Measurements from ENCODE around the gene PTPRT. TPM values are rescaled to one million over a fixed set of nuclear protein-coding genes. Genes with fewer than 3 reads are reported as not detected.

Gene PTPRT
- total RNA-seq, 1 donor from 2014 or later = not detected

DNA sequence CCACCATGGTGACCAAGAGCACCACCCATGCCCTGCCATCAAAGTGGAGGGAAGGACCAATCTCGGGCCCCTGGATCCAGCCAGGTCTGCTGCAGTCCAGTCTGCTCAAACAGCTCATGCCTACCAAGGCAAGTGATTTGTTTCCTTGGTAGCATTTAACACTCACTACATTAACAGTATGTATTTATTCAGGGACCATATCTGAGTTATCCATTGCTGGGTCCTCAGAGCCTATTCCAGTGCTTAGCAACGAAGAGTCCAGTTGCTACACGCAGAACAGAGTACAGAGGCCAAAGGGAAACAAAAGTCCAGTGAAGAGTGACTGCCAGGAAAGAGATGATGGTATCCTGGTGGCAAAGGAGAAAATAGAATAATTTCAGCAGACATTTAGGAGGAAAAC is 352.2 kb downstream of the PTPRT start:
- Mint-ChIP-seq H3K27me3 (ENCODE audit: low read depth) (no peaks in the 10 kb centered on the region), H3K9me3 (peaks cover 15% of the 10 kb centered on the region), H3K27ac (no peak overlapping the region), H3K4me1 (ENCODE audit: low read depth) (no peaks in the 10 kb centered on the region), H3K4me3 (ENCODE audit: low read depth) (no peak overlapping the region), H3K36me3 (ENCODE audit: low read depth) (no peaks in the 10 kb centered on the region)
- intact Hi-C loops (cut with micrococcal nuclease) = no loop called here
- no peak for DNase-seq (ENCODE audit: low spot score)

DNA sequence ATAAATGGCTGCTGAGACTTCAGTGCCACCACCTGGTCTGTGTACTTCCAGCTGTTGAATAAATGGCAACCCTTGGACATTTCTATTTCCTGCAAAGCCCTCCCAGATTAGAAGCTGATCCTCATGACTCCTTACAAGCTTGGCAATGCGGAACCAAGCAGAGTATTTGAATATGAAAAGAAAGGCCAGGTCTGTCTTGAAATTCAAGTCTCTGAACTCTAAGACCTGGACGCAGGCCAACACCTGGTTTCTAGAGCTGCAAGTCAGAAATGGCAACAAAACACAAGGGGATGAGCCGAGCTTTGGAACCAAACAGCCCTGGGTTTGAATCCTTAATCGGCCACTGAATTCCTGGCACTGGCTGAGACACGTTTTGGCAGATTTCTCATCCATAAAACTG is 353.4 kb downstream of the PTPRT start:
- Mint-ChIP-seq H3K27me3 (ENCODE audit: low read depth) (no peaks in the 10 kb centered on the region), H3K36me3 (ENCODE audit: low read depth) (no peaks in the 10 kb centered on the region), H3K9me3 (peaks cover 15% of the 10 kb centered on the region), H3K4me1 (ENCODE audit: low read depth) (no peaks in the 10 kb centered on the region), H3K27ac (no peak overlapping the region), H3K4me3 (ENCODE audit: low read depth) (no peak overlapping the region)
- DNase-seq (ENCODE audit: low spot score) = no peak
- intact Hi-C loops (cut with micrococcal nuclease) = no loop called here

DNA sequence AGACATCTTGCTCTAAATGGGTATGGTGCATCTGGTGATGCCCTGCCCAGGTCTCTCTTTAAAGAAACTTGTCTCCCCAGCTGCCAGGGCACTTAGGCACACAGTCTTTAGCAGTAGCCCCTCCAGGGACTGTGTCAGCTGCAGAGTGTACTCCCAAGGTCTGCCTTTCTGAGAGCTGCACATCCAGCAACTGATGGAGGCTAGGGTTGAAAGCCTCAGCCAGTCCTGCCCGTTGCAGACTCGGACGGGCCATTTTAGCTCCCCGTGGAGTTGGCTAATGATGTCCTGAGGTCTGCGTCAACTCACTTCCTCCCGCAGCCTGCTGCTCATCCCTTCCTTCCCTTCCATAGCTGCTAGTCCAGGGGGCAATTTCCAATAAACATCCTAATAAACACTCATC is 381.8 kb downstream of the PTPRT start:
- intact Hi-C loops (cut with micrococcal nuclease) = no loop called here
- Mint-ChIP-seq H3K4me1 (ENCODE audit: low read depth) (no peaks in the 10 kb centered on the region), H3K27me3 (ENCODE audit: low read depth) (no peaks in the 10 kb centered on the region)

DNA sequence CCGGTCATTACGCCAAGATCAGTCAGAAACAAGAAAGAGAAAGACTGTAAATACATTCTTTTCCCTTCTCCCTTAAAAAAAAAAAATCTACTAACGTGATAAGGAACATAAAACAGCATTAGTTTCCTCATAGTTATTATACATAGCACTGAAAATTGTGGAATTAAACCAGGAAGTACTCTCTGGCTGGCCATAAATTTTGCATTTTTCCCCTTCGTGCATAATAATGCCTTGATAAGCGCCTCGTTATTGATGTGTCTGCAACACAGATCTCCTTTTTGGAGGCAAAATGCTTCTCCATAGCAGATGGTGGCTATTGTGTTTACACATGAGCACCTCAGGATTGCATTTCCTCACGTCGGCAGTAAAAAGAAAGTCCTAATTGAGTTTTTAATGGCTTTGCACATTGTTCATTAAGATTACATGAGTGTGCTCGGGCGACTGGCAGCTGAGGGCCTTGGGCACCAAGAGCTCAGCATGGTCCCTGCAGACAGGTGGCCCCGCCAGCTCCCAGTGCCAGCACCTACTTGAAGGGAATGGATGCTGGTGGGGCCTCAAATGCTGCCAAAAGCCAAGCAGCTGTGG is 394.5 kb downstream of the PTPRT start:
- intact Hi-C loops (cut with micrococcal nuclease) = no loop called here
- H3K36me3 Mint-ChIP-seq (ENCODE audit: low read depth) = no peaks in the 10 kb centered on the region
- H3K9me3 Mint-ChIP-seq = peaks cover 11% of the 10 kb centered on the region
- no peaks in the 10 kb centered on the region for H3K4me1 Mint-ChIP-seq (ENCODE audit: low read depth)
- no peaks in the 10 kb centered on the region for H3K27me3 Mint-ChIP-seq (ENCODE audit: low read depth)
- no peak for DNase-seq (ENCODE audit: low spot score)
- H3K4me3 Mint-ChIP-seq (ENCODE audit: low read depth) = no peak overlapping the region
- H3K27ac Mint-ChIP-seq = no peak overlapping the region

More for the DNA sequence above, 381.8 kb downstream of the PTPRT start:
- no peaks in the 10 kb centered on the region for H3K36me3 Mint-ChIP-seq (ENCODE audit: low read depth)
- no peak overlapping the region for H3K4me3 Mint-ChIP-seq (ENCODE audit: low read depth)
- H3K9me3 Mint-ChIP-seq = peaks cover 18% of the 10 kb centered on the region
- no peak overlapping the region for H3K27ac Mint-ChIP-seq
- DNase-seq (ENCODE audit: low spot score) = no peak

DNA sequence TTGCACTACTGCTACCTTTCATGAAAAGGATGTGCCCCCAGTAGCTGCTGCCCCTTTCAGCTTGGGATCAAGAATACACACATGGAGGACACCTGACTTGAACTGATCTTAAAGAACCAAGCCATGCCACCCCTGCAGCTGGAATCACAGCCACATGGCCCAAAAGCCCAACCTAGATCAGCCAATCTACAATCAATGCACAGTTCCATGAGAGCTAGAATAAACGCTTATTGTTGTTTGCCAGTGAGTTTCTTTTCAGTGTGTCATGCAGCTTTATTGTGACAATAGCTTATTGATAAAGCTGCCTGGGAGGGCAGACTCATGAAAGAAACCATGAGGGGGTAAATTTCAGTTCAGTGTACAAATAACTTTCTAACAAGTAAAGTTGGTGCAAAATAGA is 397.7 kb downstream of the PTPRT start:
- Mint-ChIP-seq H3K27ac (no peak overlapping the region), H3K27me3 (ENCODE audit: low read depth) (no peaks in the 10 kb centered on the region)
- intact Hi-C loops (cut with micrococcal nuclease) = no loop called here

DNA sequence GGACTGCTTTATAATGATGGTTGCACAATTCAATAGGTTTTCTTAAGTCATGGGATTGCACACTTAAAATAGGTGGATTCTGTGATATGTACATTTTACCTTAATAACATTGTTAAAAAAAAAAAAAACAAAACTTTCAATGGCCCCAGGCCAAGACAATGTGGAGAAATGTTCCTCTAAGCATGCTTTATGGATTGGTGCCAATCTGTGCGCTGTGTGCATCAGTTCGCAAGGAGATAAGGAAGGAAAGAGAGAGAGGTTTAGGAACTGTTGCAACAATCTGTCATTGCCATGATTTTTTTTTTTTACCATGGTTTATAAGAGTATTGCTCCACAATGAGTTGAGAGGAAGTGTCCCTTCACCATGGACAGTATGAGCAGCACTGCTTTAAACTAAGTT is 399.6 kb downstream of the PTPRT start:
- peaks cover 8% of the 10 kb centered on the region for H3K9me3 Mint-ChIP-seq
- H3K4me1 Mint-ChIP-seq (ENCODE audit: low read depth) = no peaks in the 10 kb centered on the region

More for the DNA sequence above, 397.7 kb downstream of the PTPRT start:
- Mint-ChIP-seq H3K36me3 (ENCODE audit: low read depth) (no peaks in the 10 kb centered on the region), H3K4me3 (ENCODE audit: low read depth) (no peak overlapping the region), H3K9me3 (peaks cover 6% of the 10 kb centered on the region), H3K4me1 (ENCODE audit: low read depth) (no peaks in the 10 kb centered on the region)
- DNase-seq (ENCODE audit: low spot score) = no peak

DNA sequence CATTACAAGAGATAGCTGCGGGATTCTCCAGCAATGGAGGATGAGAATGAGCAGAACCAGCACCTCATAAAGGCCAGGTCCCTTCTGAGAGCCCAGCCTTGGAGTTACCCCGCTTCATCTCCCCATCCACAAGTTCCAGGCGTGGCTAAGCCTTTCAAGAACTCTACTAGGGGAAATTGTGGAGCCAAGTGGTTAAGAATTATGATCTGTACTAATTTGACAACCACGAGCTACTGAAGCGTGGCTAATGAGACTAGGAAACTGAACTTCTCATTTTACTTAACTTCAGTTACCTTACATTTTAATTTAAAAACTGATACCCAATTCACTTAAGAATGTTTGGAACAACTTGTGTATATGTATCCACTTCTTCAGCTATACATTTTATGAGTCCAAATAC is 401.0 kb downstream of the PTPRT start:
- Mint-ChIP-seq H3K27me3 (ENCODE audit: low read depth) (no peaks in the 10 kb centered on the region), H3K4me1 (ENCODE audit: low read depth) (no peaks in the 10 kb centered on the region), H3K4me3 (ENCODE audit: low read depth) (no peak overlapping the region), H3K27ac (no peak overlapping the region), H3K9me3 (peaks cover 8% of the 10 kb centered on the region), H3K36me3 (ENCODE audit: low read depth) (no peaks in the 10 kb centered on the region)
- no peak for DNase-seq (ENCODE audit: low spot score)
- intact Hi-C loops (cut with micrococcal nuclease) = no loop called here

More for the DNA sequence above, 399.6 kb downstream of the PTPRT start:
- Mint-ChIP-seq H3K27me3 (ENCODE audit: low read depth) (no peaks in the 10 kb centered on the region), H3K36me3 (ENCODE audit: low read depth) (no peaks in the 10 kb centered on the region), H3K4me3 (ENCODE audit: low read depth) (no peak overlapping the region), H3K27ac (no peak overlapping the region)
- DNase-seq (ENCODE audit: low spot score) = no peak
- intact Hi-C loops (cut with micrococcal nuclease) = no loop called here

DNA sequence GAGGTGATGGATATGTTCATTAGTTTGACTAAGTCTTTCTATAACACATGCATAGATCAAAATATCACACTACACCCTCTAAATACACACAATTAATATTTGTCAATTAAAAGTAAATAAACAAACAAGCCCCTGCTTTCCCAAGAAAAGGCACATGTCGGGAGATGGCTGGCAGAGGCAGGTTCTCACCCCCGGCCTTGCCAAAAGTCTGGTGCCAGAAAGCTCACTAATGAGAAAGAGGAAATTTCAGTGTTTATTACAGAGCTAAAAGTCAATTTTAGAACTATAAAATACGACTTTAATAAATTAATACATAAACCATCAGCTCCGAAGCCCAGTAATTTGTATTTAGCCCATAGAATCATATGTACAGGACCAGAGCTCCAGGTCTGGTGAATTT is 404.7 kb downstream of the PTPRT start:
- H3K4me1 Mint-ChIP-seq (ENCODE audit: low read depth) = no peaks in the 10 kb centered on the region
- no peak for DNase-seq (ENCODE audit: low spot score)
- H3K27ac Mint-ChIP-seq = no peak overlapping the region
- H3K27me3 Mint-ChIP-seq (ENCODE audit: low read depth) = no peaks in the 10 kb centered on the region
- peaks cover 12% of the 10 kb centered on the region for H3K9me3 Mint-ChIP-seq
- H3K36me3 Mint-ChIP-seq (ENCODE audit: low read depth) = no peaks in the 10 kb centered on the region
- H3K4me3 Mint-ChIP-seq (ENCODE audit: low read depth) = no peak overlapping the region
- intact Hi-C loops (cut with micrococcal nuclease) = no loop called here

DNA sequence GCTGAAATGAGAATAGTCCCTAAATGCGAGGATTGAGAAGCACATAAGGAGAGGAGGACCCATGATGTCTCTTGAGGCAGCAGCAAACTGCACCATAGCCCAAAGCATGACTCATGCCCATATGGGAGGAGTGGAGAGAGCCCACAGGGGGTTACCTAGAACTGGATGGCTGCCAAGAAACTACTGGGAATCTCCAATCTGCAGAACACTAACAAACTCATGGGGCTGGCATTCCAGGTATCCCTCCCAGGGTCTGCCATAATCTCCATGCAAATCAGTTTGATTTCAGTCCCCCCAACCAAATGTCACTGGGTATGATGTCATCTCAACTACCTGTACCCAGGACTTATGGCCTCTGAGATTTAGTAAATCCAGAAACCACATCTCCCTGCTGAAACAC is 410.5 kb downstream of the PTPRT start:
- H3K27ac Mint-ChIP-seq = no peak overlapping the region

DNA sequence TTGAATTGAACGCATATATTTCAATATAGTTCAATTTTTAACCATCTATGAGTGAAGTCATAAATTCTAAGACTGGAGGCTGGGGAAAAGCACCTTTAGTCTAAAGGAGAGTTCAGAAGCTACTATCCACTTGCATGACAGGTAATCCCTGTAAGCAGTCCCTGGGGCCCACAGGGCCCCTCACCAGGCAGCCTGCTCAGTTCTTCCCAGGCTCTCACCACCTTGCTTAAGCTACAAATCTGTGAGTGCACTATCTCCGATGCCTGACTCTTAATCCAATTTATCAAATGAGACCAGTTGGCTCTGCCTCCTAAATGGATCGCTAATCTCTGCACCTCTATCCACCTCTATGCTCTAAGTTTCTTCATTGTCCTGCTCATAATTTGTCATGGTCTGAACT is 413.8 kb downstream of the PTPRT start:
- intact Hi-C loops (cut with micrococcal nuclease) = no loop called here

More for the DNA sequence above, 410.5 kb downstream of the PTPRT start:
- peaks cover 5% of the 10 kb centered on the region for H3K9me3 Mint-ChIP-seq
- H3K36me3 Mint-ChIP-seq (ENCODE audit: low read depth) = no peaks in the 10 kb centered on the region
- H3K27me3 Mint-ChIP-seq (ENCODE audit: low read depth) = no peaks in the 10 kb centered on the region
- DNase-seq (ENCODE audit: low spot score) = no peak
- no peak overlapping the region for H3K4me3 Mint-ChIP-seq (ENCODE audit: low read depth)
- intact Hi-C loops (cut with micrococcal nuclease) = no loop called here
- no peaks in the 10 kb centered on the region for H3K4me1 Mint-ChIP-seq (ENCODE audit: low read depth)

DNA sequence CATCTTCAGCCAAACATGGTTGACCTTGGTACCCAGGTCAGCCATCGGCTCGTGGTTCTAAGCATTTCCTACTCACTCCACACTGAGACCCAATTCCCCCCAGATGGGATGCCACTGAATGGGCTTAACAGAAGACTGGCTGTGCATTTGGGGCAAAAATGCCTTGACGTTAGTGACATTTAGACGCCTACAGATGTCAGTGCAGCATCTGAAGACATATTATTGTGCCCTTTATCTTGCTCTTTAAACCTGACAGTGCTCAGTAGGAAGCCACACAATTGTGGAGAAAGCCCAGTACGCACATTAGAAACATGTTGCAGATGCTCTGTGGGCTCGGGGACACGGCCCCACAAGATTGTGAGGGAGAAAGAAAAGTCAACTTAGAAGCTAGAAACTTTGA is 414.7 kb downstream of the PTPRT start:
- H3K27ac Mint-ChIP-seq = no peak overlapping the region
- intact Hi-C loops (cut with micrococcal nuclease) = no loop called here

More for the DNA sequence above, 413.8 kb downstream of the PTPRT start:
- Mint-ChIP-seq H3K4me1 (ENCODE audit: low read depth) (no peaks in the 10 kb centered on the region), H3K27ac (no peak overlapping the region), H3K4me3 (ENCODE audit: low read depth) (no peak overlapping the region), H3K9me3 (peaks cover 7% of the 10 kb centered on the region), H3K27me3 (ENCODE audit: low read depth) (no peaks in the 10 kb centered on the region), H3K36me3 (ENCODE audit: low read depth) (no peaks in the 10 kb centered on the region)
- DNase-seq (ENCODE audit: low spot score) = no peak

DNA sequence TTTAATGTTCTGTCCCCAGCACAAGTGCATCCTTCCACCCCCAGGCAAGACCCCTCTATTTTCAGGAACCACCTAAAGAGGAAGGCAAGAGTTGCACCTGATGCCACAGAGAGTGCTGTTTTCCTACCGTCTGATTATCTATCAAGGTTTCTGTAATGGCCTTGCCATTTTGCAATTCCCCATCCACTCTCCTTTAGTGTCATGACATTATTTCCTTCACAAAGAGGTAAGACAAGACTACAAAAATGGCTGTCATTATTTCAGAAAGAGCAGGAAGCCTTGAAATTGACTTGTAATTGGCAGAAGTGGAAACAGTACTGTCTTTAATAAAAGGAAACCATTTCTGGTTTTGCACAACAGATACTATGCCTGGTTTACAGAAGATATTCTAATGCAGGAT is 426.7 kb downstream of the PTPRT start:
- Mint-ChIP-seq H3K27ac (no peak overlapping the region), H3K4me3 (ENCODE audit: low read depth) (no peak overlapping the region), H3K4me1 (ENCODE audit: low read depth) (no peaks in the 10 kb centered on the region), H3K36me3 (ENCODE audit: low read depth) (no peaks in the 10 kb centered on the region), H3K9me3 (peaks cover 7% of the 10 kb centered on the region), H3K27me3 (ENCODE audit: low read depth) (no peaks in the 10 kb centered on the region)
- DNase-seq (ENCODE audit: low spot score) = no peak
- intact Hi-C loops (cut with micrococcal nuclease) = no loop called here

More for the DNA sequence above, 414.7 kb downstream of the PTPRT start:
- Mint-ChIP-seq H3K4me3 (ENCODE audit: low read depth) (no peak overlapping the region), H3K36me3 (ENCODE audit: low read depth) (no peaks in the 10 kb centered on the region), H3K27me3 (ENCODE audit: low read depth) (no peaks in the 10 kb centered on the region), H3K9me3 (peaks cover 7% of the 10 kb centered on the region), H3K4me1 (ENCODE audit: low read depth) (no peaks in the 10 kb centered on the region)
- no peak for DNase-seq (ENCODE audit: low spot score)

DNA sequence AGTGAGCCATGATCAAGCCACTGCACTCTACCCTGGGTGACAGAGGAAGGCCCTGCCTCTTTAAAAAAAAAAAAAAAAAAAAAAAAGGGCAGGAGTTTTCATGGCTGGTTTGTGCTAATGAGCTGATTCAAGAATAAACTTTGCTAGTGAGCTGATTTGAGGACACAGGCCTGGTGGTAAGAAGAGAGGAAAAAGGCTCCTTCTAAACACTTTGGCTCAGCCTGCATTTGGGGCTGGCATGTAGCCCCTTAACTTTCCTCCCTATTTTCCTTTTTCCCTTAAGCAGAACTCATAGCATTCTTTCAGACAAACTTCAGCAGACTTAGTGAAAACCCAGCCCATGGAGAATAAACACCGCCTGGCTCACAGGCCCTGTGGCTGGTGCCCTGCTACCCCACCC is 432.7 kb downstream of the PTPRT start:
- Mint-ChIP-seq H3K4me1 (ENCODE audit: low read depth) (no peaks in the 10 kb centered on the region), H3K9me3 (peaks cover 12% of the 10 kb centered on the region), H3K4me3 (ENCODE audit: low read depth) (no peak overlapping the region), H3K27me3 (ENCODE audit: low read depth) (no peaks in the 10 kb centered on the region), H3K27ac (no peak overlapping the region), H3K36me3 (ENCODE audit: low read depth) (no peaks in the 10 kb centered on the region)
- no peak for DNase-seq (ENCODE audit: low spot score)
- intact Hi-C loops (cut with micrococcal nuclease) = no loop called here

DNA sequence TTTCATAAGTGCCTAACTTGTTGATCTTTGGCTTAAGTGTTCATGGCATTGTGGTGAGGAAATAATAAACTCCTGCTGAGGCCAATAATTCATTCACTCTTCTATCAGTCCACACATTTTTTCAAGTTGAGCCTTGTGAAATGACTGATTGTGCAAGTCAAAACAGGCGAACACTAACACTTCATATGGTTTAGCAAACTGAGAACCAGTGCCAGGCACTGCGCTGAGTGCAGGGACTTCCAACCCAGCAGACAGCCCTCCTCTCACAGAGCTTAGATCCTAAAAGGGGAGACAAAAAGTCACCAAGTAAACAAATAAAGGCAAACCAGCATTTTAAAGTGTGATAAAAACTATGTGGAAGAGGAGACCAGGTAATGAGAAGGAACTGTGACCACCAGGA is 435.0 kb downstream of the PTPRT start:
- intact Hi-C loops (cut with micrococcal nuclease) = no loop called here
- H3K27ac Mint-ChIP-seq = no peak overlapping the region
- no peak for DNase-seq (ENCODE audit: low spot score)
- H3K4me3 Mint-ChIP-seq (ENCODE audit: low read depth) = no peak overlapping the region
- H3K4me1 Mint-ChIP-seq (ENCODE audit: low read depth) = no peaks in the 10 kb centered on the region
- H3K9me3 Mint-ChIP-seq = peaks cover 12% of the 10 kb centered on the region
- H3K27me3 Mint-ChIP-seq (ENCODE audit: low read depth) = no peaks in the 10 kb centered on the region
- H3K36me3 Mint-ChIP-seq (ENCODE audit: low read depth) = no peaks in the 10 kb centered on the region
